Mammary epithelial cell (primary cell): Measurements from ENCODE around the gene AKAP12.

Experiments used
- CTCF ChIP-seq, 2 donors: IDR thresholded peaks in 1 of 2; conservative IDR thresholded peaks in 1 of 2; 2 replicates each; pipeline ENCODE4 v1.5.1; 2011 to 2012; ENCODE audit warnings: inconsistent platforms in 2 of 2, low read length in 2 of 2, mild to moderate bottlenecking in 2 of 2, control low read depth in 1 of 2, low read depth in 1 of 2; ENCODE audit not compliant: insufficient read depth in 1 of 2; ENCODE audit errors: extremely low read depth in 1 of 2
- EZH2 ChIP-seq: IDR thresholded peaks from 2 replicates; pipeline ENCODE4 v1.6.1; 2012; ENCODE audit warnings: low read length, inconsistent platforms, borderline replicate concordance

GRCh38 chr6:151365233-151365632 lies 125.5 kb downstream of the AKAP12 start:
- no peak for TF ChIP-seq EZH2
- TF ChIP-seq CTCF (conservative IDR thresholded peaks at IDR 0.05 in 1 of 2, IDR thresholded peaks at IDR 0.05 in 1 of 2; ENCODE audit: extremely low read depth in 1 of 2, insufficient read depth in 1 of 2, low read depth in 1 of 2, low read length in 2 of 2), result no peak
